Measurements from ENCODE around the gene LTB.

- TF ChIP-seq SUZ12 (IDR thresholded peaks at IDR 0.05) (no peak), FOXA1 (IDR thresholded peaks at IDR 0.05) (no peak), HDGF (IDR thresholded peaks at IDR 0.05; ENCODE audit: borderline replicate concordance) (no peak), BHLHE40 (IDR thresholded peaks at IDR 0.05; ENCODE audit: borderline replicate concordance) (no peak), SP1 (IDR thresholded peaks at IDR 0.05) (no peak), CTBP1 (IDR thresholded peaks at IDR 0.05; ENCODE audit: borderline replicate concordance) (no peak), FOXK2 (IDR thresholded peaks at IDR 0.05) (no peak), ELF4 (IDR thresholded peaks at IDR 0.05) (no peak), PKNOX1 (IDR thresholded peaks at IDR 0.05) (no peak), TARDBP (IDR thresholded peaks at IDR 0.05) (no peak), FOXM1 (IDR thresholded peaks at IDR 0.05; ENCODE audit: borderline replicate concordance) (no peak), ARNT (IDR thresholded peaks at IDR 0.05) (no peak), NFRKB (IDR thresholded peaks at IDR 0.05) (no peak), LEF1 (IDR thresholded peaks at IDR 0.05; ENCODE audit: borderline replicate concordance) (no peak)
Measured at GRCh38 chr6:31545291-31545690, 36.9 kb downstream of the LTB start.
